Loucy (cell line): ENCODE data around the gene GLUD1.

Experiments
- EZH2phosphoT487 ChIP-seq: fragments of 200-600 bp; IDR thresholded peaks from 2 replicates; pipeline ENCODE4 v1.6.1; 2018; ENCODE audit warnings: antibody characterized with exemption, mild to moderate bottlenecking, moderate library complexity, borderline replicate concordance
- TF ChIP-seq, protein P1 (sequence below): fragments of 200-600 bp; sonication (generic); conservative IDR thresholded peaks from 2 replicates; pipeline ENCODE4 v1.5.1; 2014; ENCODE audit warnings: mild to moderate bottlenecking, antibody characterized with exemption, low read length

GRCh38 chr10:87054373-87055295, 40.0 kb downstream of the GLUD1 start:
- TF ChIP-seq, protein P1, sequence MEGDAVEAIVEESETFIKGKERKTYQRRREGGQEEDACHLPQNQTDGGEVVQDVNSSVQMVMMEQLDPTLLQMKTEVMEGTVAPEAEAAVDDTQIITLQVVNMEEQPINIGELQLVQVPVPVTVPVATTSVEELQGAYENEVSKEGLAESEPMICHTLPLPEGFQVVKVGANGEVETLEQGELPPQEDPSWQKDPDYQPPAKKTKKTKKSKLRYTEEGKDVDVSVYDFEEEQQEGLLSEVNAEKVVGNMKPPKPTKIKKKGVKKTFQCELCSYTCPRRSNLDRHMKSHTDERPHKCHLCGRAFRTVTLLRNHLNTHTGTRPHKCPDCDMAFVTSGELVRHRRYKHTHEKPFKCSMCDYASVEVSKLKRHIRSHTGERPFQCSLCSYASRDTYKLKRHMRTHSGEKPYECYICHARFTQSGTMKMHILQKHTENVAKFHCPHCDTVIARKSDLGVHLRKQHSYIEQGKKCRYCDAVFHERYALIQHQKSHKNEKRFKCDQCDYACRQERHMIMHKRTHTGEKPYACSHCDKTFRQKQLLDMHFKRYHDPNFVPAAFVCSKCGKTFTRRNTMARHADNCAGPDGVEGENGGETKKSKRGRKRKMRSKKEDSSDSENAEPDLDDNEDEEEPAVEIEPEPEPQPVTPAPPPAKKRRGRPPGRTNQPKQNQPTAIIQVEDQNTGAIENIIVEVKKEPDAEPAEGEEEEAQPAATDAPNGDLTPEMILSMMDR, result no peak
- no peak for TF ChIP-seq EZH2phosphoT487
